H9 (cell line): Measurements from ENCODE around the gene AFF2. TPM values are rescaled to one million over a fixed set of nuclear protein-coding genes. Genes with fewer than 3 reads are reported as not detected.

Experiments
- DNase-seq: peaks from one replicate; pipeline ENCODE4 v3.0.0-alpha.2; 2017
- H2AFZ ChIP-seq: one replicate; pipeline ENCODE4 v1.6.1; 2013; ENCODE audit warnings: mild to moderate bottlenecking, low read length, control low read depth, moderate library complexity
- H2AK5ac ChIP-seq: 2 replicates; pipeline ENCODE4 v1.6.1; 2013; ENCODE audit warnings: low read length, control low read depth, mixed read lengths; ENCODE audit not compliant: insufficient read length
- H2BK120ac ChIP-seq: one replicate; pipeline ENCODE4 v1.6.1; 2013; ENCODE audit warnings: low read depth, mild to moderate bottlenecking, low read length, control low read depth, inconsistent platforms; ENCODE audit not compliant: poor library complexity, severe bottlenecking
- H2BK12ac ChIP-seq: 2 replicates; pipeline ENCODE4 v1.6.1; 2013; ENCODE audit warnings: low read length, control low read depth, mixed read lengths, low read depth; ENCODE audit not compliant: insufficient read length
- H2BK15ac ChIP-seq: 2 replicates; pipeline ENCODE4 v1.6.1; 2013; ENCODE audit warnings: low read depth, low read length, control low read depth
- H2BK20ac ChIP-seq: one replicate; pipeline ENCODE4 v1.6.1; 2013; ENCODE audit warnings: low read depth, mild to moderate bottlenecking, low read length, control low read depth, inconsistent platforms; ENCODE audit not compliant: poor library complexity, severe bottlenecking
- H2BK5ac ChIP-seq: 2 replicates; pipeline ENCODE4 v1.6.1; 2013; ENCODE audit warnings: low read length, control low read depth, mixed read lengths; ENCODE audit not compliant: insufficient read length
- H3K14ac ChIP-seq: 2 replicates; pipeline ENCODE4 v1.6.1; 2013; ENCODE audit warnings: low read length, control low read depth; ENCODE audit not compliant: insufficient read depth
- H3K18ac ChIP-seq: 2 replicates; pipeline ENCODE4 v1.6.1; 2013; ENCODE audit warnings: low read depth, mild to moderate bottlenecking, mixed read lengths, low read length, control low read depth; ENCODE audit not compliant: insufficient read length
- H3K23ac ChIP-seq: 2 replicates; pipeline ENCODE4 v1.6.1; 2013; ENCODE audit warnings: low read length, control low read depth, mixed read lengths, low read depth; ENCODE audit not compliant: insufficient read length
- H3K23me2 ChIP-seq: 2 replicates; pipeline ENCODE4 v1.6.1; 2013; ENCODE audit warnings: low read depth, mild to moderate bottlenecking, mixed read lengths, low read length, control low read depth; ENCODE audit not compliant: insufficient read length, poor library complexity, severe bottlenecking
- H3K27ac ChIP-seq: 2 replicates; pipeline ENCODE4 v1.5.1; 2013; ENCODE audit warnings: low read length, control low read depth, mixed read lengths, low read depth; ENCODE audit not compliant: insufficient read length
- H3K27me3 ChIP-seq: 2 replicates; pipeline ENCODE4 v1.6.1; 2013; ENCODE audit warnings: low read length, control low read depth, inconsistent platforms; ENCODE audit not compliant: insufficient read depth
- H3K4ac ChIP-seq: 2 replicates; pipeline ENCODE4 v1.6.1; 2013; ENCODE audit warnings: low read depth, mild to moderate bottlenecking, control low read depth, inconsistent platforms, low read length, moderate library complexity
- H3K4me1 ChIP-seq: 2 replicates; pipeline ENCODE4 v1.6.1; 2013; ENCODE audit warnings: low read length, control low read depth, inconsistent platforms; ENCODE audit not compliant: insufficient read depth
- H3K4me2 ChIP-seq: 2 replicates; pipeline ENCODE4 v1.6.1; 2013; ENCODE audit warnings: low read length, control low read depth, mixed read lengths; ENCODE audit not compliant: insufficient read length, insufficient read depth
- H3K56ac ChIP-seq: 2 replicates; pipeline ENCODE4 v1.6.1; 2013; ENCODE audit warnings: low read depth, mild to moderate bottlenecking, mixed read lengths, low read length, control low read depth; ENCODE audit not compliant: insufficient read length
- H3K79me1 ChIP-seq: 2 replicates; pipeline ENCODE4 v1.6.1; 2013; ENCODE audit warnings: low read depth, mild to moderate bottlenecking, moderate library complexity, low read length, control low read depth, inconsistent platforms; ENCODE audit not compliant: insufficient read depth, poor library complexity, severe bottlenecking
- H3K79me2 ChIP-seq: 2 replicates; pipeline ENCODE4 v1.6.1; 2013; ENCODE audit warnings: low read length, control low read depth, inconsistent platforms; ENCODE audit not compliant: insufficient read depth
- H3K9ac ChIP-seq: 2 replicates; pipeline ENCODE4 v1.6.1; 2013; ENCODE audit warnings: low read length, control low read depth, mixed read lengths; ENCODE audit not compliant: insufficient read length; ENCODE audit errors: extremely low read depth
- H3K9me3 ChIP-seq: one replicate; pipeline ENCODE4 v1.6.1; 2013; ENCODE audit warnings: low read depth, low read length, inconsistent platforms; ENCODE audit not compliant: control insufficient read depth
- H3T11ph ChIP-seq: one replicate; pipeline ENCODE4 v1.6.1; 2013; ENCODE audit warnings: mild to moderate bottlenecking, low read length, control low read depth, inconsistent platforms
- H4K20me1 ChIP-seq: one replicate; pipeline ENCODE4 v1.6.1; 2013; ENCODE audit not compliant: control insufficient read depth, insufficient read length, insufficient read depth
- H4K5ac ChIP-seq: 2 replicates; pipeline ENCODE4 v1.6.1; 2013; ENCODE audit warnings: low read depth, mild to moderate bottlenecking, mixed read lengths, low read length, control low read depth; ENCODE audit not compliant: insufficient read length
- H4K8ac ChIP-seq: replicated peaks from 2 replicates; pipeline ENCODE4 v1.6.1; 2013; ENCODE audit warnings: low read length, control low read depth, mixed read lengths, low read depth; ENCODE audit not compliant: insufficient read length
- H4K91ac ChIP-seq: 2 replicates; pipeline ENCODE4 v1.6.1; 2013; ENCODE audit warnings: low read depth, mild to moderate bottlenecking, moderate library complexity, mixed read lengths, low read length, control low read depth; ENCODE audit not compliant: insufficient read length
- H3K27ac Mint-ChIP-seq, 3 experiments: 2 replicates in 2 of 3; 3 replicates in 1 of 3; pipeline ENCODE4 v1.8.0; 2020 to 2021; ENCODE audit warnings: mixed read lengths in 3 of 3, mild to moderate bottlenecking in 1 of 3, moderate library complexity in 1 of 3
- H3K27me3 Mint-ChIP-seq: 2 replicates; pipeline ENCODE4 v1.8.0; 2021; ENCODE audit warnings: low read depth, mild to moderate bottlenecking, moderate library complexity, mixed read lengths
- H3K36me3 Mint-ChIP-seq, 3 experiments: 2 replicates in 2 of 3; 3 replicates in 1 of 3; pipeline ENCODE4 v1.8.0; 2020 to 2021; ENCODE audit warnings: low read depth in 3 of 3, mixed read lengths in 3 of 3; ENCODE audit not compliant: insufficient read depth in 1 of 3
- H3K4me1 Mint-ChIP-seq, 2 experiments: 2 replicates each; pipeline ENCODE4 v1.8.0; 2020; ENCODE audit warnings: mixed read lengths in 2 of 2
- H3K4me3 Mint-ChIP-seq, 2 experiments: 2 replicates in 1 of 2; 3 replicates in 1 of 2; pipeline ENCODE4 v1.8.0; 2020 to 2021; ENCODE audit warnings: mild to moderate bottlenecking in 2 of 2, mixed read lengths in 2 of 2, moderate library complexity in 1 of 2
- H3K9me3 Mint-ChIP-seq, 2 experiments: 2 replicates in 1 of 2; 3 replicates in 1 of 2; pipeline ENCODE4 v1.8.0; 2020; ENCODE audit warnings: mild to moderate bottlenecking in 2 of 2, mixed read lengths in 2 of 2, moderate library complexity in 1 of 2
- CTCF ChIP-seq: fragments of 200-600 bp; sonication (generic); conservative IDR thresholded peaks from 3 replicates; pipeline ENCODE4 v1.8.0; 2021; ENCODE audit warnings: antibody characterized with exemption, mild to moderate bottlenecking
- WGBS: extraction: QIAGEN DNeasy Blood & Tissue Kit; methylation state at CpG from one replicate; pipeline ENCODE4 v1.1.7; 2013; ENCODE audit warnings: missing lambda C conversion rate, low lambda C conversion rate, mixed read lengths; ENCODE audit not compliant: insufficient read length; ENCODE audit errors: extremely low coverage; 5-methylcytosine and 5-hydroxymethylcytosine counted together
- total RNA-seq: library from RNA; stranded (reverse); gene quantifications from 2 replicates; pipeline ENCODE4 v1.2.1, GENCODE V29; 2021

Gene AFF2
- total RNA-seq, 1 experiment from 2014 or later = 14.6 TPM

DNA sequence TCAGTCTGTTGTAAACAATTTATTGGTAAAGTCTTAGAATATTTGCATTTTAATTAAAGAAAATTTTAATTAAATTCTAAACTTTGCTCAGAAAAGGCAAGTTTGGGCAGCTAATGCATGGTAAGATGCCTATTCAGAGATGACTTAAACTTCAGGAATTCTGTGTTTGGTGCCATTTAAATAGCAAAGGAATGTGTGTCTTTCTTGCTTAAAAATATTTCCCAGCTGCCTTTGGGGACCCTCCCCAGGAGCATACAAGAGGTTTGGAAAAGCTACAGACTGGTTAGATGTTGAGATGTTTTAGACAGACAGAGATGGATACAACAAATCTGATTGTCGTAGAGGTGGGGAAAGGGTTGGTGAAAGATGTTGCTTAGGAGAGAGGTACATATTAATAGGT, 36.5 kb downstream of the AFF2 start:
- Mint-ChIP-seq H3K9me3 (peaks cover 56 to 60% of the 10 kb centered on the region in 2 experiments), H3K27ac (no peak overlapping the region; a peak in 1 of 7 replicates), H3K4me1 (peaks cover 12 to 21% of the 10 kb centered on the region in 2 experiments), H3K4me3 (no peak overlapping the region), H3K27me3 (no peaks in the 10 kb centered on the region; the same call in 1 of the 2 replicates), H3K36me3 (no peaks in the 10 kb centered on the region; a peak in 1 of 7 replicates)
- H4K20me1 ChIP-seq = no peaks in the 10 kb centered on the region
- H3K23ac ChIP-seq = no peak overlapping the region
- no peaks in the 10 kb centered on the region for H3K27me3 ChIP-seq
- no peak overlapping the region for H2BK5ac ChIP-seq
- no peak overlapping the region for H3K18ac ChIP-seq
- H2AFZ ChIP-seq = no peak overlapping the region
- no peak overlapping the region for H3K27ac ChIP-seq
- no peak for TF ChIP-seq CTCF
- H4K91ac ChIP-seq = no peak overlapping the region
- H2BK20ac ChIP-seq = no peak overlapping the region
- no CpG with 5 or more reads among the region's 1 CpG for WGBS
- H3K79me2 ChIP-seq = no peaks in the 10 kb centered on the region
- no peak overlapping the region for H3K9ac ChIP-seq
- H3T11ph ChIP-seq = no peak overlapping the region
- H3K9me3 ChIP-seq = peaks cover 30% of the 10 kb centered on the region
- DNase-seq = no peak
- no peak overlapping the region for H2BK12ac ChIP-seq
- no peak overlapping the region for H4K5ac ChIP-seq
- H3K14ac ChIP-seq = no peak overlapping the region
- no peaks in the 10 kb centered on the region for H3K23me2 ChIP-seq
- 0 out of 2 replicates have a peak, but pooled peaks cover 3% of the 10 kb centered on the region for H3K4me1 ChIP-seq
- no peak overlapping the region for H3K4ac ChIP-seq
- H2BK120ac ChIP-seq = no peak overlapping the region
- H2BK15ac ChIP-seq = no peak overlapping the region
- no peak overlapping the region for H4K8ac ChIP-seq
- H3K4me2 ChIP-seq = no peak overlapping the region
- H3K79me1 ChIP-seq = no peaks in the 10 kb centered on the region
- H2AK5ac ChIP-seq = no peak overlapping the region
- H3K56ac ChIP-seq = no peak overlapping the region
